ENCODE measurements around the gene NBPF14.
"Not testable (repeated sequence)": the region's sequence is repeated elsewhere in the genome, so short reads cannot be mapped to it uniquely, and the experiment has no call there.

DNA sequence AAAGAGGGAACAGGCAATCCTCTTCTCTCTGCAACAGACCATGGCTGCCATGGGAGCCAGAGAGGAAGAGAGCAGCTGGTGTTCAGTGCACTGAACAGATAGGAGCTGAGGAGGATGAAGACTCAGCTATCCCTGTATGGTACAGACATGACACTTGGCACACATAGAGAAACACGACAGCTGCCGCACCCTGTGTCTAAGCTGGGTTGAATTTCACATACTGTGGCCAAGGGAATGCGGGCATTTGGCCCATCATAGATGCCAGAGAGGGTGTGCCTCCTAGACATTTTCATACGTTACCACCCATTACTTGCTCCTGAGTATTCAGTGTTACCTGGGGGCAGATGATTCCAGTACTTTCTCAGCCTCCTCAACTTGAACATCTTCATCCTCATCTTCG is 4.7 kb downstream of the NBPF14 start:
- TF ChIP-seq, protein P1, sequence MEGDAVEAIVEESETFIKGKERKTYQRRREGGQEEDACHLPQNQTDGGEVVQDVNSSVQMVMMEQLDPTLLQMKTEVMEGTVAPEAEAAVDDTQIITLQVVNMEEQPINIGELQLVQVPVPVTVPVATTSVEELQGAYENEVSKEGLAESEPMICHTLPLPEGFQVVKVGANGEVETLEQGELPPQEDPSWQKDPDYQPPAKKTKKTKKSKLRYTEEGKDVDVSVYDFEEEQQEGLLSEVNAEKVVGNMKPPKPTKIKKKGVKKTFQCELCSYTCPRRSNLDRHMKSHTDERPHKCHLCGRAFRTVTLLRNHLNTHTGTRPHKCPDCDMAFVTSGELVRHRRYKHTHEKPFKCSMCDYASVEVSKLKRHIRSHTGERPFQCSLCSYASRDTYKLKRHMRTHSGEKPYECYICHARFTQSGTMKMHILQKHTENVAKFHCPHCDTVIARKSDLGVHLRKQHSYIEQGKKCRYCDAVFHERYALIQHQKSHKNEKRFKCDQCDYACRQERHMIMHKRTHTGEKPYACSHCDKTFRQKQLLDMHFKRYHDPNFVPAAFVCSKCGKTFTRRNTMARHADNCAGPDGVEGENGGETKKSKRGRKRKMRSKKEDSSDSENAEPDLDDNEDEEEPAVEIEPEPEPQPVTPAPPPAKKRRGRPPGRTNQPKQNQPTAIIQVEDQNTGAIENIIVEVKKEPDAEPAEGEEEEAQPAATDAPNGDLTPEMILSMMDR (conservative IDR thresholded peaks at IDR 0.05; ENCODE audit: low read length): not testable (repeated sequence)
- TF ChIP-seq EZH2phosphoT487 (IDR thresholded peaks at IDR 0.05; ENCODE audit: borderline replicate concordance): not testable (repeated sequence)
